Measurements from ENCODE around the gene UQCRH.
"Not testable (repeated sequence)": the region's sequence is repeated elsewhere in the genome, so short reads cannot be mapped to it uniquely, and the experiment has no call there.

GRCh38 chr1:46337409-46337808, 33.9 kb downstream of the UQCRH start:
- TF ChIP-seq EP300 (IDR thresholded peaks at IDR 0.05; ENCODE audit: borderline replicate concordance in 1 of 2, low read depth in 1 of 2, low read length in 1 of 2); CTCF (IDR thresholded peaks at IDR 0.05); MXI1 (IDR thresholded peaks at IDR 0.05; ENCODE audit: low read depth, low read length); REST (IDR thresholded peaks at IDR 0.05; ENCODE audit: low read depth, low read length); GATA2 (CRISPR knock-in tag; IDR thresholded peaks at IDR 0.05); USF2 (IDR thresholded peaks at IDR 0.05; ENCODE audit: borderline replicate concordance, low read depth, low read length); NRF1 (IDR thresholded peaks at IDR 0.05; ENCODE audit: low read depth, low read length); JUND (IDR thresholded peaks at IDR 0.05); CHD2 (IDR thresholded peaks at IDR 0.05; ENCODE audit: low read length, partially characterized antibody): not testable (repeated sequence)

Data from SK-N-SH (cell line).